G401 (cell line): Measurements from ENCODE around the gene NPHP4. TPM values are rescaled to one million over a fixed set of nuclear protein-coding genes. Genes with fewer than 3 reads are reported as not detected.

Experiments
- DNase-seq: peaks from one replicate; pipeline ENCODE4 v3.0.0-alpha.2; 2015; ENCODE audit warnings: low spot score
- in situ Hi-C: cut with HindIII; loops from 2 replicates; pipeline ENCODE4 v1.10.0; 2016; ENCODE audit warnings: low sequenced_read_pairs, mixed read lengths
- total RNA-seq: library from RNA; depleted of rRNA; stranded (reverse); fragments of >200 nt; shearing (Covaris generic); gene quantifications from 2 replicates; pipeline ENCODE4 v1.2.3, GENCODE V29; 2014

NPHP4 gene
- total RNA-seq, 1 experiment from 2014 or later = 7.6 TPM

- in situ Hi-C loops = no loop called here
- DNase-seq = peak; percentile 62
Observed at GRCh38 chr1:5994713-5995621, 2.7 kb upstream of the NPHP4 start.

- peak; percentile 27 for DNase-seq
- in situ Hi-C loops = no loop called here
Observed at GRCh38 chr1:5993556-5994491, 1.6 kb upstream of the NPHP4 start.

- peak; percentile 25 for DNase-seq
Observed at GRCh38 chr1:5992814-5993555, 760 bp upstream of the NPHP4 start.

GRCh38 chr1:5991381-5992025 lies 722 bp downstream of the NPHP4 start:
- DNase-seq = no peak
- in situ Hi-C loops = no loop called here

More at GRCh38 chr1:5992814-5993555, 760 bp upstream of the NPHP4 start:
- in situ Hi-C loops = no loop called here

- in situ Hi-C loops = no loop called here
- no peak for DNase-seq
Observed at GRCh38 chr1:5990913-5991312, 1.3 kb downstream of the NPHP4 start.

- DNase-seq = no peak
- in situ Hi-C loops = no loop called here
Observed at GRCh38 chr1:5989731-5990271, 2.4 kb downstream of the NPHP4 start.

- in situ Hi-C loops = no loop called here
- no peak for DNase-seq
Observed at GRCh38 chr1:5989286-5989605, 3.0 kb downstream of the NPHP4 start.

- in situ Hi-C loops = no loop called here
- no peak for DNase-seq
Observed at GRCh38 chr1:5988596-5989285, 3.5 kb downstream of the NPHP4 start.

GRCh38 chr1:5986018-5986417 lies 6.2 kb downstream of the NPHP4 start:
- in situ Hi-C loops = no loop called here

GRCh38 chr1:5985250-5985649 lies 7.0 kb downstream of the NPHP4 start:
- in situ Hi-C loops = no loop called here
- DNase-seq = peak; percentile 85

More at GRCh38 chr1:5986018-5986417, 6.2 kb downstream of the NPHP4 start:
- peak; percentile 30 for DNase-seq

- no peak for DNase-seq
- in situ Hi-C loops = no loop called here
Observed at GRCh38 chr1:5983361-5984103, 8.7 kb downstream of the NPHP4 start.

- no peak for DNase-seq
- in situ Hi-C loops = no loop called here
Observed at GRCh38 chr1:5982868-5983267, 9.4 kb downstream of the NPHP4 start.

- in situ Hi-C loops = no loop called here
- no peak for DNase-seq
Observed at GRCh38 chr1:5982276-5982675, 9.9 kb downstream of the NPHP4 start.

- DNase-seq = no peak
- in situ Hi-C loops = no loop called here
Observed at GRCh38 chr1:5981009-5981380, 11.2 kb downstream of the NPHP4 start.

GRCh38 chr1:5980314-5981008 lies 11.8 kb downstream of the NPHP4 start:
- DNase-seq = peak; percentile 34
- in situ Hi-C loops = no loop called here

- in situ Hi-C loops = no loop called here
- DNase-seq = no peak
Observed at GRCh38 chr1:5979536-5980313, 12.5 kb downstream of the NPHP4 start.
